HUES64 (cell line): Measurements from ENCODE around the gene SARS2.

Experiments
- H3K27ac ChIP-seq: 2 replicates; pipeline ENCODE4 v1.7.0; 2013; ENCODE audit warnings: low read depth, low read length, inconsistent platforms
- H3K27me3 ChIP-seq: 2 replicates; pipeline ENCODE4 v1.6.1; 2013; ENCODE audit warnings: mild to moderate bottlenecking, low read length; ENCODE audit not compliant: insufficient read depth
- H3K36me3 ChIP-seq: 2 replicates; pipeline ENCODE4 v1.6.1; 2013; ENCODE audit warnings: mild to moderate bottlenecking, low read length; ENCODE audit not compliant: insufficient read depth
- H3K4me1 ChIP-seq: 2 replicates; pipeline ENCODE4 v1.6.1; 2013; ENCODE audit warnings: mild to moderate bottlenecking, low read length, moderate library complexity; ENCODE audit not compliant: insufficient read depth
- H3K4me3 ChIP-seq: 2 replicates; pipeline ENCODE4 v1.5.1; 2013; ENCODE audit warnings: mild to moderate bottlenecking, low read length, moderate library complexity
- H3K9ac ChIP-seq: 2 replicates; pipeline ENCODE4 v1.6.1; 2013; ENCODE audit warnings: mild to moderate bottlenecking, low read depth, low read length
- H3K9me3 ChIP-seq: 2 replicates; pipeline ENCODE4 v1.6.1; 2013; ENCODE audit warnings: low read depth, low read length; ENCODE audit not compliant: insufficient read depth
- WGBS: fragments of 150-250, 120-280 bp; methylation state at CpG from one replicate; pipeline ENCODE4 v1.1.7; 2013; ENCODE audit warnings: missing lambda C conversion rate; 5-methylcytosine and 5-hydroxymethylcytosine counted together

The SARS2 gene

DNA sequence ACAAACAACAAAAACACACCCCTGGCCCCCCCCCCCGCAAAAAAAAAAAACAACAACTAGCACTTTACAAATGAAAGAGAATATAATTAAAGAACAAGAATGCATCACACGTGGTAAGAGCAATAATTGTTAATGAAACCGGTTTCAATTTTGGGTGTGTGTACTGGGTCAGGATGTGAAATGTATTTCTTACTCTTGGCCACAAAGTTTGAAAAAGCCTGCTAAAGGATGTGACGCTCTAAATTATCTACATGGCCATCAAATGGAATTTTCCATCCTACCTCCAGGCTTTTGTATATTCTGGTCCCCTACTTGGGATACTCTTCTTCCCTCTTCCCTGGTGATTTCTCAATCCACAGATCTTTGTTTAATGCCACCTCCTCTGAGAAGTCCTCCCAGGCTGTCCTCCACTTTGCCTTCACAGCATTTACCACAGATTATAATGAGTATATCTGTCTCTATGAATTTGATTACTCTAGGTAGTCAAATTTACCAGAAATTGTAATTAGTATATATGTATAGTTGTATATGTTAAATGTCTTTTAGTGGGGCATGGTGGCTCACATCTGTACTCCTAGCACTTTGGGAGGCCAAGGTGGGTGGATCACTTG, 2.1 kb downstream of the SARS2 start:
- peaks cover 48% of the 10 kb centered on the region for H3K36me3 ChIP-seq
- no peak overlapping the region for H3K9ac ChIP-seq
- 0 out of 2 replicates have a peak, but pooled peaks cover 2% of the 10 kb centered on the region for H3K9me3 ChIP-seq
- 96% methylated on average over 3 of the region's 4 CpGs for WGBS
- no peaks in the 10 kb centered on the region for H3K27me3 ChIP-seq
- H3K27ac ChIP-seq, result no peak overlapping the region
- H3K4me3 ChIP-seq, result no peak overlapping the region
- H3K4me1 ChIP-seq, result peaks cover 3% of the 10 kb centered on the region; the same call in 1 of the 2 replicates

DNA sequence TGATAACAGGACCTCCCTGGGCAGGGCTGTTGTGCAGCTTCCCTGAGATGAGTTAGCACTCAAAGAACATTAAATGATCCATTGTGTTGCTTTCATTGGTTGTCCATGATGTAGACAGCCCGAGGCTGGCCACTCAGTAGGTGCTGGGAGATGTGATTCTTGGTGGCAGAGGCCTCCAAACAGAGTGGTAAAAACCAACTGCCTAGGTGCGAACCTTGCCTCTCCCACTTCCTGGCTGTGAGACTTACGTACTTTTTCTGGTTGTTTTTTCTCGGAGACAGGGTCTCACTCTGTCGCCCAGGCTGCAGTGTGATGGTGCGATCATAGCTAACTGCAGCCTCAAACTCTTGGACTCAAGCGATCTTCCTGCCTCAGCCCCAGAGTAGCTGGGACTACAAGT, 6.2 kb downstream of the SARS2 start:
- peaks cover 49% of the 10 kb centered on the region for H3K36me3 ChIP-seq

DNA sequence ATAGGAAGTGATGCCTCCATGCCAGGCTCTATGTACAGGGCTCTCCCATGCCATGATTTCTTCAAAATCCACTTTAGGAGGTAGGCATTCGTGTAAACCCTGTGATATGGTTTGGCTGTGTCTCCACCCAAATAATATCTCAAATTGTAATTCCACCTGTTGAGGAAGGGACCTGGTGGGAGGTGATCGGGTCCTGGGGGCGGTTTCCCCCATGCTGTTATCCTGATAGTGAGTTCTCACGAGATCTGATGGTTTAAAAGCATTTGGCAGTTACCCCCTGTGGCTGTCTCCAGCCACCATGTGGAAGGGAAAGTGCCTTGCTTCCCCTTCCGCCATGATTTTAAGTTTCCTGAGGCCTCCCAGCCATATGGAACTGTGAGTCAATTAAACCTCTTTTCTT, 8.1 kb downstream of the SARS2 start:
- Histone ChIP-seq H3K27me3 (no peaks in the 10 kb centered on the region), H3K9ac (no peak overlapping the region), H3K4me3 (no peak overlapping the region), H3K27ac (no peak overlapping the region), H3K4me1 (no peaks in the 10 kb centered on the region), H3K9me3 (no peaks in the 10 kb centered on the region), H3K36me3 (peaks cover 41% of the 10 kb centered on the region)
- 94% methylated on average over 5 of the region's 5 CpGs for WGBS

More for the DNA sequence above, 6.2 kb downstream of the SARS2 start:
- Histone ChIP-seq H3K4me1 (no peaks in the 10 kb centered on the region), H3K27ac (no peak overlapping the region), H3K27me3 (no peaks in the 10 kb centered on the region), H3K4me3 (no peak overlapping the region), H3K9ac (no peak overlapping the region), H3K9me3 (no peaks in the 10 kb centered on the region)
- WGBS, result 93% methylated on average over 7 of the region's 7 CpGs

DNA sequence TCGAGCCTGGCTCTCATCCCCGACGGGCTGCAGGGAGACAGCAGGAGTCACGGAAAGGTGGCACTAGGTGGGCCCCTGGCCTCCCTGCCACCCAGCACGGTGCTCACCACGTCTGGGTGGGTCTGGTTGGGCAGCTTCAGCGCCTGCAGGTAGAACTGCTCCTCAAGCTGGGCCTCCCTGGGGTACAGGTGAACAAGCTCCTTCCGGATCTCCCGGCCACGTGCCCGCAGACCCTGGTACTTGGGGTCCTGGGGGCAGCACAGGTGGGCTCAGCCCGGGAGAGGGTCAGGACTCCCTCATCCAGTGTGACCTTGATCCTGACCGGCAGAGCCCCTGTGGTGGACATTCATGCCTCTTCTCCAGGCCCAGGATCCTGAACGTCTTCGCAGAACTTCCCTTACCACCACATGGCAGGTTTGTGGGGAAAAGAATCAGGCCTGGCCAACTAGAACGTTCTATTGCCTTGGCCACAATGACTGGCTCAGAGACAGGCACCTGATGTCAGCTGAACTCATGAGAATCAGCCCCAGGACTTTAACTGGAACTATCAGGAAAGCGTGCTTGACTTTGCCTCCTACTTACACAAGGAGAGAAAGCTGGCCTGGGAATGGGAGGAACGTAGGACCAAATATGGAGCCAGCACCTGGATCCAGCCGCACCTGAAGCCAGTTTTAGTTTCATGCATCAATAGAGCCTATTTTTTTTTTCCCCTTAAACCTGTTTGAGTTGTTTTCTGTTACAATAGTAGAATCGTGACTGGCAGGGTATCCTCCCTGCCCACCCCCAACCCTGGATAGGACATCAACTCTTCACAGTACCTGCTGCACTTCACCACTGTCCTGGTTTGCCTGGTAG, 8.9 kb downstream of the SARS2 start:
- no peaks in the 10 kb centered on the region for H3K27me3 ChIP-seq
- WGBS, result 96% methylated on average over 19 of the region's 20 CpGs
- no peak overlapping the region for H3K9ac ChIP-seq
- no peaks in the 10 kb centered on the region for H3K9me3 ChIP-seq
- H3K4me3 ChIP-seq, result no peak overlapping the region
- H3K27ac ChIP-seq, result no peak overlapping the region
- H3K36me3 ChIP-seq, result peaks cover 41% of the 10 kb centered on the region
- no peaks in the 10 kb centered on the region for H3K4me1 ChIP-seq

DNA sequence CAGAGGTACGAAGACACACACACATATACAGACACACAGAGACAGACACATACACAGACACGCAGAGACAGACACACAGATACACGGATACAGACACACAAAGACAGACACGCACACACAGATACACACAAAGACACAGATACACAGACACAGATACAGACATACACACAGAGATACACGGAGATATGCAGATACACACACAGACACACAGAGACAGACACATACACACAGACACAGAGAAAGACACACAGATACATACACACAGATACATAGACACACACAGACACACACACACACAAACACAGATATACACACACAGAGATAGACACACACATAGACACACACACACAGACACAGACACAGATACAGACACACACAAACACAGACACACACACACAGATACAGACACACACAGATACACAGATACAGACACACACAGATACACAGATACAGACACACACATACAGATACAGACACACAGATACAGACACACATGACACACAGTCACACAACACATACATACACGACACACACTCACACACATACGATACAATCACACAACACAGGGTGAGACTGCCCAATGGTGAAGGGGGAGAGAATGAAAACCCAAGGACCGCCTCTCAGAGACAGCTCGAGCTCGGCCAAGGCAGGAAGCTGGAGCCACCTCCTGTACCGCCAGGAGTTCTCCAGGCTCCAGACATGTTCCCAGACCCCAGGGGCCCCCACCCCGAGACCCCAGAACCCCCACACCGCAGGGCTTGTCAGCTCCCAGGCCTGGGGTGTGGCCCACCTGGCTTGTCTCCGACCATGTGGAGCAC, 9.8 kb downstream of the SARS2 start:
- Histone ChIP-seq H3K9me3 (no peaks in the 10 kb centered on the region), H3K36me3 (peaks cover 35% of the 10 kb centered on the region), H3K4me3 (no peak overlapping the region), H3K4me1 (no peaks in the 10 kb centered on the region), H3K27me3 (no peaks in the 10 kb centered on the region), H3K9ac (no peak overlapping the region), H3K27ac (no peak overlapping the region)
- WGBS, result 89% methylated on average over 14 of the region's 14 CpGs

DNA sequence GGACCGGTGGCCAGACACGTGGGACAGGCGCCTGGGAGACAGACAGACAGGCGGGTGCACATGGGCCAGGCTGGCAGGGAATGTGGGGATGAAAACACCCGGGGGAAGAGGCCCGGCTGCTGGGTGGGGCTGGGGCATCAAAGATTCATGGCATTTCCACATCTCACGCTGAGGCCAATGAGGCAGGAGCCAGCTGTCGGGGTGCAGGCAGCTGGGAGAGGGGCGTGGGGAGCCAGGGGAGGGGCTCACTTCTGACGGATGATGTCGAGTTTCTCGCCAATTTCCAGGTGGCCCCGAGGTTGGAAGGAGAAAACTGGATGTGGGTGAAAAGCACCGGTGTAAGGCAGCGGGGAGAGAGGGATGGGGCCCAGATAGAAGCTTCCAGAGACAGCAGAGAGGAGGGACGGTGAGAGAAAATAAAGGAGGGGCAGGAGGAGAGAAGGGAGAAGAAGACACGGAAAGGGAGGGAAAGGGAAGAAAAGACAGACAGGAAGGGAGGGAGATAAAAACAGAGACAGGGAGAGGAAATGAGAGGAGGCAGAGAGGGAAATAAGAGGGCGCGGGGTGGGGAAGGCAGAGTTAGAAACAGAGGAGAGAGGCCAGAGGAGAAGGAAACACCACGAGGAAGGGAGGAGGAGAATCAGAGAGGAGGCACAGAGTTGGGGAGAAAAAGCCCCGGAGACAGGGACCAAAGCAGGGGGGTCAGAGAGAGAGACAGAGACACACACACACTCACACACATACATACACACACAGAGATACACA, 10.5 kb downstream of the SARS2 start:
- 90% methylated on average over 21 of the region's 21 CpGs for WGBS
- H3K9me3 ChIP-seq, result no peaks in the 10 kb centered on the region
- no peak overlapping the region for H3K4me3 ChIP-seq
- no peaks in the 10 kb centered on the region for H3K4me1 ChIP-seq
- no peak overlapping the region for H3K27ac ChIP-seq
- no peak overlapping the region for H3K9ac ChIP-seq
- H3K27me3 ChIP-seq, result no peaks in the 10 kb centered on the region
- H3K36me3 ChIP-seq, result peaks cover 28% of the 10 kb centered on the region

DNA sequence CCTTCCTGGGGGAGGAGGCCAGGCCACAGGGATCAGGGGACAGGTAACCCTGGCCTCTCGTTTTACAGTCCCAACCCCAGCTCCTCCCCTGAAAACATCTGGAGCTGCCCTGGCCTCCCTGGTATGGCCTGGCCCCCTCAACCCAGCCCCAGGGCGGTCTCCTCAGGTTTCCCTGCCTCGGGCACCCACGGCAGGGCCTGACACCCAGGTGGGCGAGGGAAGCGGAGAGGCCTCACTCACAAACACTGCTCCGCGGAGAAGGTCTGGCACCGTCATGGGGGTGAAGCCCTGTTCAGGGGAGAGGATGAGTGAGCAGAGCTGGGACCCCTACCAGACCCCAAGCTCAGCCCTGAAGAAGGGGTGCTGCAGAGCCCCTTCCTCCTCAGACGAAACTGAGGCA, 12.0 kb downstream of the SARS2 start:
- 91% methylated on average over 10 of the region's 10 CpGs for WGBS
- Histone ChIP-seq H3K36me3 (peaks cover 15% of the 10 kb centered on the region), H3K9ac (0 out of 2 replicates have a peak overlapping the region, but pooled peaks have one; percentile 20), H3K27ac (no peak overlapping the region), H3K4me3 (no peak overlapping the region), H3K4me1 (no peaks in the 10 kb centered on the region), H3K9me3 (no peaks in the 10 kb centered on the region), H3K27me3 (no peaks in the 10 kb centered on the region)

DNA sequence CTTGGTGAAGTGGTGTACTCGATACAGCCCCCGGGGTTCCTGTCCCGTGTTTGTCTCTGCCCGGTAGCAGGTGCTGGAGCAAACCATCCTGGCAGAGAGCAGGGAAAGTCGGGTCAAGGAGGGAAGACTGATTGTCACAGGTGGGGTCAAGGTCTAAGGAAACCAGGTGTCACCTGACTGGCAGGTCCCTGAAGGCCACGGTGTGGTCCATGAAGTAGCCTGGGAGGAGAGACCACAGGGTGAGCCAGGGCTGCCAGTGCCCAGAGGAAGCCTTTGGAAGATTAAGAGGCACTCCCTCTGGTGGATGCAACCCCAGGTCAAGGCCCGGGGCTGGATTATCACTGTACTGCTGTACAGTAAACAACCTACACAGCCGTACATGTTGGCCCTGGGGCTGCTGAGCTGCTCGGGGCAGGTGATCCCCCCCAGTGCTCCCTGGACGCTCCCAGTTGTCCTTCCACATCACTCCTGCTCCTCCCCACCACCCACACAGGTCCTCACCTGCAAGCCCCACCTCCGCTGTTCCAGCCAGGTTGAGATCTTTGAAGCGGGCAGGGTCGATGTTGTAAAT, 12.6 kb downstream of the SARS2 start:
- Histone ChIP-seq H3K9ac (0 out of 2 replicates have a peak overlapping the region, but pooled peaks have one; percentile 20), H3K4me1 (no peaks in the 10 kb centered on the region), H3K36me3 (peaks cover 15% of the 10 kb centered on the region), H3K4me3 (no peak overlapping the region), H3K27me3 (no peaks in the 10 kb centered on the region), H3K27ac (no peak overlapping the region), H3K9me3 (no peaks in the 10 kb centered on the region)
- 93% methylated on average over 13 of the region's 13 CpGs for WGBS

DNA sequence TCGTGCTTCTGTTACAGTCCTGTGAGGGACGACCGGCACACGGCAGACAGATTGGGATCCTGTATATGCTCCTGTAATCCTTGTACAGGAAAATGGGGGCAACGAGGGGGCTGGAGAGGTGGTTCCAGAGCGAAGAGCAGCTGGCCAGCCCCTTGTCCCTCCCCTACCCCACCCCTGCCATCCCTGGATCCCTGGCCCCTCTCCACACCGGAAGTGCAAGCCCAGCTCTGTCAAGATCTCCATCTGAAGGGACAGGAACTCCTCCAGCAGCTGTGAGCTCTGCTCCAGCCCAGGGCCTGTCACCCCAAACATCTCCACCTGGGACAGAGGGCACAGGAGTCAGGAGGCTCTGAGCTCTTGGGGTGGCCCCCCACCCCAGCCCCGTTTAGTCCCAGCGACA, 13.0 kb downstream of the SARS2 start:
- no peaks in the 10 kb centered on the region for H3K4me1 ChIP-seq
- WGBS, result 94% methylated on average over 9 of the region's 9 CpGs
- no peak overlapping the region for H3K9ac ChIP-seq
- no peaks in the 10 kb centered on the region; the same call in 1 of the 2 replicates for H3K27me3 ChIP-seq
- H3K36me3 ChIP-seq, result peaks cover 13% of the 10 kb centered on the region
- H3K27ac ChIP-seq, result no peak overlapping the region
- no peak overlapping the region for H3K4me3 ChIP-seq
- no peaks in the 10 kb centered on the region for H3K9me3 ChIP-seq
